NCI-H226 (cell line): ENCODE results near the gene ALAS1.

Experiments used
- DNase-seq: peaks from one replicate; pipeline ENCODE4 v3.0.0-alpha.2; 2015

The ALAS1 gene

DNA sequence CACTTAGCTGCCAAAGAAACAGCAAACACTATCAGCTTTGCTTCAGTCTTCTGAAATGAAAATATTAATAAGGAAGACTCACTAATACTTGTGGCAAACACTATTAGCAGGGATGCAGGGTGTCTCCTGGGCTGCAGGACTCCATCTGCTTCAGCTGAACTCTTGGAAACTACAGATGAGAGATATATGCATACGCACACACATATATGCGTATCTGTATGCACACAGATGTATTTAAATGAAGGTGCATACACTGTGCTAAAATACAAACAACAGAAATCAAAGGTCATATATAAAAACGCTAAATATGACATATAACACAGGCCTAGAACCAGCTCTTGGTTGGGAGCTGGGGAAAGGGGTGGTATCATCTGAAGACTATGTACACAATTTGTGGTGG, 58.2 kb downstream of the ALAS1 start:
- no peak for DNase-seq

DNA sequence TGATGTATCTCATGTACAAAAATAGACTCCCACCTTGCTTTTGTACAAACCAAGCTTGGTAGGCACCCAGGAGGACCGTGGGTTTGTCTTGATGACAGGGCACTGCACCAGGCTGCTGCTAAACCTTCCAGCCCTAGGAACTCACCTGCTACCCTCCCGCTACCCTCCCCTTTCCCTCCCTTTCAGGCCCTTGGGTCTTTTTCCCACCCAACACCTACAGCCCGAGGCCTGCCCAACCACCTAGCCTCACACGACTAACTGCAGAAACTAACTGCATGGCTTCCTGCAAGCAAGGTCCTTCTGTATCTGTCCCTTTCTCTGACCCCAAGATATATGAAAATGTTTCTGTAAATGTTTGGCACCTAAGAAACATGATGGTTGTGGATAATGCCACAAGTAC, 58.7 kb downstream of the ALAS1 start:
- DNase-seq, result no peak

- DNase-seq, result no peak
Observed at GRCh38 chr3:52257911-52258310, 60.0 kb downstream of the ALAS1 start.

DNA sequence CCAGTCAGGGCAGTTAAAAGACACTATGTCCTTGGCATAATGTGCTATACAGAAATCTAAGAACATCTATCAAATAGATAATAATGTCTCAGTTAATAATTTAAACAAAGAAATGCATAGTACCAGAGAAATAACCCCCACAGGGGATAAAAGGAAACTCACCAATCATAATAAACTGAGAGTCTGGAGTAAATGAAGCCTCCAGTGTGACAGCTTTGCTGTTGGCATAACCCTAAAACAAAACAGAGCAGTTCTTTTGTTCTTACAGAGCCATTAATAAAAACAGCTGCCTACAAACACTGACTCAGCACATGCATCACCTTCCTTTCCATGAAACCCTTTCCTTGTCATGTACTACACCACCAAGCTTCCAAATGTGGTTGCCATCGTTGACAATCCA, 61.1 kb downstream of the ALAS1 start:
- DNase-seq, result no peak

DNA sequence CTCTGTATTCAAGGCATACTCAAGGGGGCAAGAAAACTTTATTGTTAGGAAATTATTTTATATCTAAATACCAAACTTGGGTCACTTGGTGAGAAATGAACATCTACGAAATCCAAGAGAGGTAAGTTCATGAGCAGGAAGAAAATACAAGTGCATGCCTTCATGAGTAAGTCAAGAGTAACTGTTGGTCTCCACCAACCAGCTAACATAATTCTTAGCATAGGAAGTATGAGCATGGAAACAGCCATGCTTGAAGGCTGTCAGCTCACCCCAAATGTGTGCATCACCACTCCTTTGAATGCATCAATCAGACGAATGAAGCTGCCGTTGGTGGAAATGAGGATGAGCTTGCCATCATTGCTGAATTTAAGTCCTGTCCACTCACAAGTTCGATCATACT, 61.5 kb downstream of the ALAS1 start:
- DNase-seq, result no peak

DNA sequence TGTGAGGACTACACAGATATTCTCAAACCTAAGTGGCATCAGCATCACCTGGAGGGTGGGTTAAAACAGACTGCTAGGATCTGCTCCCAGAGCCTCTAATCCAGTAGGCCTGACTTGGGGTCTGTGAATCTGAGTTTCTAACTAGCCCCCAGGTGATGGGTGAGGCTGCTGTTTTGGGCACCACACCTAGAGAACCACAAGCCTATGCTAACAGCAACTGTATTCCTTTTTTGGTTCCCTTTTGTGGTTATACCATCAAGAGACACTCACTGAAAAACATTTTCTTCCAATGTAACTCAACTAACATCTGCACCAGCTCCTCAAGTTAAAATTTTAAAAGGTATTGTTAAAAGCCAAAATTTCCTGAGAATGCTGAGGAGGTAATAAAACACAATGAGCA, 64.5 kb downstream of the ALAS1 start:
- no peak for DNase-seq
